ENCODE results near the gene FCRL5.
"Not testable (repeated sequence)": the region's sequence is repeated elsewhere in the genome, so short reads cannot be mapped to it uniquely, and the experiment has no call there.

Gene FCRL5

DNA sequence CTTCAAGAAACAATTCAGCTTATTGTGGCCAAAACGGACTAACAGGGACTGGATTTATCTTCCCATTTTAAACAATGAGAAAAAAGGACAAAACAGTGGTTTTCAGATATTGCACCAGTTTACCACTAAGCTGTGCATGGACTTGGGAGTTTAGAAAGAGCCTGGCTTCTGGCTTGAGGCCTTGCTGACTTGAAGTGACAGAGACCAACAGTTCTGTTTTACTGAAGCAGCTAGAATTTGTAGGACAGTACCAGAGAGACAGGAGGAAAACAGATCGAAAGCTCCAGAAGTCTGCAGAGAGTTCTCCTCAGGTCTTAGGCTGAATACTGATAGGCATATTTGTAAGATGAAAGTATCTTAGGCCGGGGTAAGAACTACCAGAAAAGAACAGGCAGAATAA, 25.1 kb upstream of the FCRL5 start:
- FAIRE-seq = no peak
- no peak for DNase-seq (ENCODE audit: insufficient read length, low spot score)
- no peak for TF ChIP-seq POLR2AphosphoS5 (IDR thresholded peaks at IDR 0.05; ENCODE audit: low read depth, low read length)
- TF ChIP-seq SPI1 (IDR thresholded peaks at IDR 0.05; ENCODE audit: low read depth, low read length) = no peak
- TF ChIP-seq TAF1 (IDR thresholded peaks at IDR 0.05; ENCODE audit: low read depth, low read length) = no peak
- no peak for TF ChIP-seq PAX5 (IDR thresholded peaks at IDR 0.05; ENCODE audit: insufficient read depth, low read length, severe bottlenecking)
- no peak for TF ChIP-seq POLR2A (IDR thresholded peaks at IDR 0.05; ENCODE audit: low read depth, low read length)
- TF ChIP-seq POU2F2 (IDR thresholded peaks at IDR 0.05; ENCODE audit: low read depth, low read length) = no peak

DNA sequence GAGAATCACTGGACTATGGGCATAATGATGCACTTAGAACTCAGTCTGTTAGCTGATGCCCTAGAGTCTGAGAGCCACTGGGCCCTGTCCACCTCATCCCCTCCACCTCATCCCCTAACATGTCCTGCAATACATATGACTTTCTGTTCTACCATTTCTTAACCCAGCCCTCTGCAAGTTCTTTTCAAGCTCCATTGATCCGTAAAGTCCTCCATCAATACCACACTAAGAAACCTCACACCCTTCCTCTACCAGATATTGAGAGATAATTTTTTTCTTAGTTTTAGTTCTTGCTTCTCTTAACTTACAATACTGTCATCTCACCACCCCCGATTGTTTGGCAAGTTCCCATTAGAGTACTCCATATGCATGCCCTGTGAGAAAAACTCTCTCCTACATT, 23.4 kb upstream of the FCRL5 start:
- TF ChIP-seq POLR2A (IDR thresholded peaks at IDR 0.05; ENCODE audit: low read depth, low read length) (no peak), SPI1 (IDR thresholded peaks at IDR 0.05; ENCODE audit: low read depth, low read length) (no peak), POLR2AphosphoS5 (IDR thresholded peaks at IDR 0.05; ENCODE audit: low read depth, low read length) (no peak), POU2F2 (IDR thresholded peaks at IDR 0.05; ENCODE audit: low read depth, low read length) (no peak), TAF1 (IDR thresholded peaks at IDR 0.05; ENCODE audit: low read depth, low read length) (no peak), PAX5 (IDR thresholded peaks at IDR 0.05; ENCODE audit: insufficient read depth, low read length, severe bottlenecking) (no peak)
- DNase-seq (ENCODE audit: insufficient read length, low spot score) (no peak), FAIRE-seq (no peak)

DNA sequence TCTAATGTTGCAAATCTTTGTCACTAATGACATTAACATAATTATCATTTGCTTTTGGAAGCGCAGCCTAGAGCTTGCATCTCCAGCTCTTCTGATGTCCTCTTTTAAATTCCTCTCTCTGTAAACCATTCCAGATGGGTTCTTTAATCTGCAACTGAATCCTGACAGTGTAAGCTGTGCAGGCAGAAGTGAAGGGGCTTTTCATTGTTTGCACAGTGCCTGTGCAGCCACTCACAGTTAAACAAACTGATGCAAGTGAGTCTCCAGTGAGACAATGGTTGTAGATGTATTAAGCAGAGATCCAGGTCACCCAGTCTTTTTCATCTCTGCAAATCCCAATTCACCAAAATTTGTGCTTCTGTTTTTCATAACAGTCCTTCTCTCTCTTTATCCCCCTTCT, 22.5 kb upstream of the FCRL5 start:
- FAIRE-seq (no peak), DNase-seq (ENCODE audit: insufficient read length, low spot score) (no peak)

DNA sequence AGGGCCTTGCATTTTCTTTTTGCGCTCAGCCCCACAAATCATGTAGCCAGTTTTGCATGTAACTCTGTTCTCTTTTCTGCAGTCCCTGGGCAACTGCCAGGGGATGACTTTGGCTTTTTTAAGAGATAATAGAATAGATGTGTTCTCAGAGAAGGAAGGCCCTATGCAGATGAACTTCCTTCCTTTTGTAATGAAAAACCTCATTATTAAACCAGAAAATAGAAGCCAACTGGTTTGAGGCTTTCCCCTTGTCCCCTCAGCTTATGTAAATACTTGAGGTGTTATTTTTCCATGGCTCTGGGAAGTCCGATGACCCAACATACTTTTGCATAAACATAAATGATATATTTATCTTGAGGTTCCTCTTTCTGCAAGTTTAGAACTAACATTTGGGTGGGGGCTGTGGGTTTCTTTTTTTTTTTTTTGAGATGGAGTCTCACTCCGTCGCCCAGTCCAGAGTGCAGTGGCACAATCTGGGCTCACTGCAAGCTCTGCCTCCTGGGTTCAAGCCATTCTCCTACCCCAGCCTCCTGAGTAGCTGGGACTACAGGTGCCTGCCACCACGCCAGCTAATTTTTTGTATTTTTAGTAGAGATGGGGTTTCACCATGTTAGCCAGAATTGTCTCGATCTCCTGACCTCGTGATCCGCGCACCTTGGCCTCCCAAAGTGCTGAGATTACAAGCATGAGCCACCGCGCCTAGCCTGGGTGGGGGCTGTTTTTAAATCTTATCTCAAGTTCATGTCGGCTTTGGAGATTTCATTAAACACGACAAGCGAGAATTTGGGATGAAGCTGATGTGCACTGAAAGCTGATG, 14.4 kb upstream of the FCRL5 start:
- TF ChIP-seq PAX5 (IDR thresholded peaks at IDR 0.05; ENCODE audit: insufficient read depth, low read length, severe bottlenecking) (no peak), TAF1 (IDR thresholded peaks at IDR 0.05; ENCODE audit: low read depth, low read length) (no peak), POU2F2 (IDR thresholded peaks at IDR 0.05; ENCODE audit: low read depth, low read length) (no peak), SPI1 (IDR thresholded peaks at IDR 0.05; ENCODE audit: low read depth, low read length) (no peak), POLR2A (IDR thresholded peaks at IDR 0.05; ENCODE audit: low read depth, low read length) (no peak), POLR2AphosphoS5 (IDR thresholded peaks at IDR 0.05; ENCODE audit: low read depth, low read length) (no peak)
- DNase-seq (ENCODE audit: insufficient read length, low spot score) (no peak), FAIRE-seq (no peak)

More for the DNA sequence above, 22.5 kb upstream of the FCRL5 start:
- TF ChIP-seq POU2F2 (IDR thresholded peaks at IDR 0.05; ENCODE audit: low read depth, low read length) = no peak

DNA sequence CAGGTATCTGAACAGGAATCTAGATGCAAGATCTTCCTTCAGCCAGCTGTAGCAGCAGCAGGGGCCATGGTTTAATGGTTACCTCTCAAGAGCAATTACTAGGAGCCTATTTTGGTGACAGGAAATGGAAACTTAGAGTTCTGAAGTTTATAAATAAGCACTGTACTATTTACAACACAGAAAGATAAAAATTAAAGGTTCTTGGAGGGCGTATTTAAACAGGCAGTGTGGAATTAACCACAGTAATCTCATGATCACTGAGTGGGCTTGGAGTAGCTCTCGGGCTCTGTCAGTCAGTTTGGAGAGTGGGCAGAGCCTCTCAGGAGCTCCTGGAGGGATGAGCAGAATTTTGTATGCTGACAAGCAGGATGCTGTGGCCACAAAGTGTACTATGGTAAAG, 10.2 kb upstream of the FCRL5 start:
- no peak for DNase-seq (ENCODE audit: insufficient read length, low spot score)
- TF ChIP-seq TAF1 (IDR thresholded peaks at IDR 0.05; ENCODE audit: low read depth, low read length) = no peak
- TF ChIP-seq POLR2AphosphoS5 (IDR thresholded peaks at IDR 0.05; ENCODE audit: low read depth, low read length) = no peak
- no peak for TF ChIP-seq POLR2A (IDR thresholded peaks at IDR 0.05; ENCODE audit: low read depth, low read length)
- TF ChIP-seq POU2F2 (IDR thresholded peaks at IDR 0.05; ENCODE audit: low read depth, low read length) = no peak
- TF ChIP-seq PAX5 (IDR thresholded peaks at IDR 0.05; ENCODE audit: insufficient read depth, low read length, severe bottlenecking) = no peak
- no peak for TF ChIP-seq SPI1 (IDR thresholded peaks at IDR 0.05; ENCODE audit: low read depth, low read length)
- FAIRE-seq = peak; percentile 58

DNA sequence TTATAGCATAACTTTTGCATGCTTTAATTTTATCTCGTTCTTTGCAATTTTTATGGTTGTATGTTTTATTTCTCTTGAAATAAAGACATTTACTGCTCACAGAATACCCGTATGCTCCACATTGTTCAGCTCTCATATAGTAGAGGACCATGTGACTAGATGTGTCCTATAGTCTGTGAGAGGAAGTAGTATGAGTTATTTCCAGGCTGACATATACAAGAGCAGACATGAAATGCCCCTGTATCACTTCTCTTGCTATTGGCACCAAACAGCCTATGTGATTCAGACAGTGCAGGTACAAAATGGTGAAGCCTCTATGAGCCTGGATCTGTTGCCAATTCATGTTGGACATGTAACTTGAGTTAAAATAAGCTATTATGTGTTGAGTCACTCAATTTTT, 5.8 kb upstream of the FCRL5 start:
- TF ChIP-seq PAX5 (IDR thresholded peaks at IDR 0.05; ENCODE audit: insufficient read depth, low read length, severe bottlenecking) (no peak), SPI1 (IDR thresholded peaks at IDR 0.05; ENCODE audit: low read depth, low read length) (no peak), TAF1 (IDR thresholded peaks at IDR 0.05; ENCODE audit: low read depth, low read length) (no peak), POLR2A (IDR thresholded peaks at IDR 0.05; ENCODE audit: low read depth, low read length) (no peak), POLR2AphosphoS5 (IDR thresholded peaks at IDR 0.05; ENCODE audit: low read depth, low read length) (no peak), POU2F2 (IDR thresholded peaks at IDR 0.05; ENCODE audit: low read depth, low read length) (no peak)
- DNase-seq (ENCODE audit: insufficient read length, low spot score) (no peak), FAIRE-seq (no peak)

DNA sequence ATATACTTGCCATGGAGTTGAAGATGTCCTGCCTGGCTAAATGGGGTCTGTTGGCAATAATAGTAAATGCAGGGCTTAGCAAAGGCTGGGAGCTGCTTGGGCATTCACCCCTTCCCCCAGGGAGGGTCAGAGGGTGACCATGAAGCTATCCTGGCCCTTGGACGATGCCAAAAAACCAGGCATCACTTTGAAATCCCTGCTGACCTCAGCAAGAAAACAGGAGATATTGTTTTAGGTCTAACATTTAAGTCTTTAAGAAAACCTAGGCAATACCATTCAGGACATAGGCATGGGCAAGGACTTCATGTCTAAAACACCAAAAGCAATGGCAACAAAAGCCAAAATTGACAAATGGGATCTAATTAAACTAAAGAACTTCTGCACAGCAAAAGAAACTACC, 4.2 kb downstream of the FCRL5 start:
- DNase-seq (ENCODE audit: insufficient read length, low spot score); FAIRE-seq: not testable (repeated sequence)

DNA sequence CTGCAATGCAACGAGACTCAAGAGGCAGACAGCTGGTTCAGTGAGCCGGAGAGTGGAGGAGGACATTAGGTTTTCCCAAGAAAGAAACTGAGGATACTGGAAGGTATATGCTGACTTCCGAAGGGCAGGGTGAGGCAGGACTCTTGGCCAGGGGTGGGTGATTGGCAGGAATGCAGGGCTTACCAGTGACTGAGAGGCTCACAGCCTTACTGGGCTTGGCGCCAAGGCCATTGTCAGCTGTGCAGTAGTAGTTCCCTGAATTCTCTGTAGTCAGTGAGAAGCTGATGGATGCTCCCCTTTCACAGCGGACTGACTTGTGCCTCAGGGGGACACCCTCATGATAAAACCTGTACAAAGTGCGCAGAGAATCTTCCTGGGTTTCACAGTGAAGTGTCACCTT, 9.6 kb downstream of the FCRL5 start:
- no peak for TF ChIP-seq POLR2A (IDR thresholded peaks at IDR 0.05; ENCODE audit: low read depth, low read length)
- no peak for TF ChIP-seq TAF1 (IDR thresholded peaks at IDR 0.05; ENCODE audit: low read depth, low read length)
- no peak for DNase-seq (ENCODE audit: insufficient read length, low spot score)
- FAIRE-seq = no peak

DNA sequence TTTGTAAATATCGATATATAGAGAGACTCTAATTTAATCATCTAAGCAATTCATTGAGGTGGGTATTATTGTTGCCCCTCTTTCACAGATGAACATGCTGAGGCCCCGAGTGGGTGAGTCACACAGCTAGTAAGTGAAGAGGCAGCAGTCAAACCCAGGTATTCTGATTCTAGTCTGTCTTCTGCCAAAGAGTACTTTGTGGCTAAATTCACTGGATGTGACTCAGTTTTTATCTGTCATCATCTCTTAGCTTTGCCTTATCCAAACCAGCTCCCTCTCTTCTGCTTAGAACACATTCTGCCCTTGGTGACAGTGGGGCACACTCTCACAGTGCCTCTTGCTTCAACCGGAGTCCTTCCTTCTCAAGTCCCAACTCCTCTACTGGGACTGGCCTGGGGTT, 11.5 kb downstream of the FCRL5 start:
- FAIRE-seq (no peak), DNase-seq (ENCODE audit: insufficient read length, low spot score) (no peak)
- no peak for TF ChIP-seq POLR2AphosphoS5 (IDR thresholded peaks at IDR 0.05; ENCODE audit: low read depth, low read length)
- no peak for TF ChIP-seq TAF1 (IDR thresholded peaks at IDR 0.05; ENCODE audit: low read depth, low read length)
- TF ChIP-seq SPI1 (IDR thresholded peaks at IDR 0.05; ENCODE audit: low read depth, low read length) = no peak
- no peak for TF ChIP-seq POU2F2 (IDR thresholded peaks at IDR 0.05; ENCODE audit: low read depth, low read length)
- no peak for TF ChIP-seq POLR2A (IDR thresholded peaks at IDR 0.05; ENCODE audit: low read depth, low read length)
- no peak for TF ChIP-seq PAX5 (IDR thresholded peaks at IDR 0.05; ENCODE audit: insufficient read depth, low read length, severe bottlenecking)

DNA sequence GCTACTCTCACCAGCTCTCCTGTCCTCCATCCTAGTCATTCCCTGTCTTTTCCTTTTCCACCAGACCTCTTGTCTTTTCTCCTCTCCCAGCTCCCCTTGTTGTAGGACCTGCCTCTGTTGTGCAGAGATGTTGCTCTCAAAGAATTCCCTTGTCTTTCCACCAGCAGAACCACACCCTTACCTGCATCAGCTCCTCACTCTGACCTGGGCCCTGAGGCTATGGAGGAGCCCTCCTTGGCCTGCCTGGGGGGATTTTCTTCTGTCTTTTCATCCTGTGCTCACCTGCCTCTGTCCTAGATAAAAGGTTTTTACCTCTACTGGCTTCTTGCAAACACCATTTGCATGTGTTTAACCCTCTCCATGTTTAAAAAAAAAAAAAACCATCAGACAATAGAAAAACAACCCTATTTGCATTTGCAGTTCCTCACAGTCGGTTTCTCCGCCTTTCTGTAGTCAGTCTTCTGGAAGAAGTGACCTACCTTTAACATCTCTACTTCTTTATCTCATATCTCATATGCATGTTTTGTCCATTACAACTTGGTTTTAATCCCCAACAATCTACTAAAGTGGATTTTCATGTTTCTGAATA, 12.1 kb downstream of the FCRL5 start:
- TF ChIP-seq POLR2AphosphoS5 (IDR thresholded peaks at IDR 0.05; ENCODE audit: low read depth, low read length) (no peak), POLR2A (IDR thresholded peaks at IDR 0.05; ENCODE audit: low read depth, low read length) (no peak), PAX5 (IDR thresholded peaks at IDR 0.05; ENCODE audit: insufficient read depth, low read length, severe bottlenecking) (no peak), SPI1 (IDR thresholded peaks at IDR 0.05; ENCODE audit: low read depth, low read length) (no peak), POU2F2 (IDR thresholded peaks at IDR 0.05; ENCODE audit: low read depth, low read length) (no peak), TAF1 (IDR thresholded peaks at IDR 0.05; ENCODE audit: low read depth, low read length) (no peak)
- FAIRE-seq (no peak), DNase-seq (ENCODE audit: insufficient read length, low spot score) (no peak)

Data from GM12891 (cell line).